Femur (tissue), 1 donor: ENCODE results near the gene RPL3.
A peak's percentile ranks its signal among the peaks of the same experiment; 100 is the strongest.

Experiments used
- DNase-seq: peaks from one replicate; pipeline ENCODE4 v3.0.0-alpha.2; 2017

Gene RPL3

GRCh38 chr22:39280250-39280649 lies 39.2 kb downstream of the RPL3 start:
- no peak for DNase-seq

GRCh38 chr22:39279170-39279850 lies 40.1 kb downstream of the RPL3 start:
- DNase-seq, result no peak

DNA sequence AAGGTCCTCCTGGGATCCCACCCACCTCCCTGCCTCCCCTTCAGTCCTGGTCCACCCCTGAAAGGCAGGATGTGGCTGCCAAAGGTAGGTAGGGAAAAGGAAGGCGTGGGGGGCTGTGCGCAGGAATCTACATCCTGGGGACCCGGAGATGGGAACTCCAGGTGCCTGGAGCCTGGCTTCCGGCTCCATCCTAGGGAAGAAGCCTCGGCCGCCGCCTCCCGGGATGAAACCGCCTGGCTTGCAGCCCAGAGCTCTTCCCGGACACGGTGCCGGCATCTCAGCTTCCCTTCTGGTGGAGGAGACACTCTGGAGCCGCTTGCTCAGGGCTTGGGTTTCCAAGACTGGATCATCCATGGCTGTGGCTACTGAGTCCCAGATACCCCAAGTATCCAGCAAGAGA lies 41.4 kb downstream of the RPL3 start:
- peak; percentile 66 for DNase-seq

DNA sequence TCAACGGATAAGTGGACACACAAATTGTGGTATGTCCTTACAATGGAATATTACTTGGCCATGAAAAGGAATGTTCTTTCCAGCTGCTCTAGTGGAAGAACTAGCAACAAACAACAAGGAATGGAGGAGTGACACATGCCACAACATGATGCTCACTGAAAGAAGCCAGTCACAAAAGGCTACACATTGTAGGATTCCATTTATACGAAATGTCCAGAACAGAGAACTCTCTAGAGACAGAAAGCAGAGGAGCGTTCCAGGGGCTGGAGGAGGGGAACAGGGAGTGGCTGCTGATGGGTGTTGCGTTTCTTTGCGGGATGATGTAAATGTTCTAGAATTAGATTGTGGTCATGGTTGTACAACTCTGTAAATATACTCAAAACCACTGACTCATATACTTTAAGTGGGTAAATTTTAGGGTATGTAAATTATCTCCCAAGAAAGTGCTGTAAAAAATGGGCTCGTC lies 42.2 kb downstream of the RPL3 start:
- DNase-seq, result no peak

GRCh38 chr22:39276440-39277141 lies 42.8 kb downstream of the RPL3 start:
- DNase-seq, result no peak

DNA sequence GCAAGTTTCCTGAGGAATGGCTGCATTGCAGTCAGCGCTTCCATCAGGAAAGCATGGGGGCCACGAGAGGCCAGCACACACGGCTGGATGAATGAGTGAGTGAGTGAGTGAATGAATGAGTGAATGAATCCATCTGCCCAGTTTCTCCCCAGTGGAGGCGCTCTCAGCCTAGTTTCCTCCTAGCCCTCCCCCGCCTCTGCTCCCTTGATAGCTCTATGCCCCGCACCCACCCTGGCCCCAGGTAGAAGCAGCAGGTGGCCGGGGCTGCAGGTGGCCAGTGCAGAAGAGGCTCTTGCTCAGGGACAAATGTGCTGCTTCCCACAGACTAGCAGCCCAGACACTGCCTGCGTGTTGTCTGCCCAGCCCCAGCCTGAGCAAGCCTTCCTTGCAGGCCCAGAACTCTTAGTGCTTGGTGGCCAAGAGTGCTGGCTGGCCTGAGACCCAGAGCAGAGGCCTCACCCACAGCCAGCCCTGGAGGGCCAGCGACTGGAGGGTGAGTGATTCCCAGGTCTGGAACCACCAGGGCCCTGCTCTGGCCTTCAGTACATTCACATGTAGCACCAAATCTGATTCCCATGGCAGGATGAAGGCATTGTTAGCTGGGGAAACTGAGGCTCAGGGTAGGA lies 43.5 kb downstream of the RPL3 start:
- DNase-seq, result no peak

GRCh38 chr22:39273950-39274887 lies 45.2 kb downstream of the RPL3 start:
- no peak for DNase-seq

- no peak for DNase-seq
These were observed 48.6 kb downstream of the RPL3 start for GRCh38 chr22:39270792-39271191.

GRCh38 chr22:39270280-39270679 lies 49.1 kb downstream of the RPL3 start:
- no peak for DNase-seq

- no peak for DNase-seq
These were observed 50.2 kb downstream of the RPL3 start for GRCh38 chr22:39269095-39269790.

GRCh38 chr22:39268645-39269044 lies 50.8 kb downstream of the RPL3 start:
- no peak for DNase-seq

GRCh38 chr22:39267974-39268373 lies 51.4 kb downstream of the RPL3 start:
- no peak for DNase-seq

- no peak for DNase-seq
These were observed 52.9 kb downstream of the RPL3 start for GRCh38 chr22:39266398-39267030.

DNA sequence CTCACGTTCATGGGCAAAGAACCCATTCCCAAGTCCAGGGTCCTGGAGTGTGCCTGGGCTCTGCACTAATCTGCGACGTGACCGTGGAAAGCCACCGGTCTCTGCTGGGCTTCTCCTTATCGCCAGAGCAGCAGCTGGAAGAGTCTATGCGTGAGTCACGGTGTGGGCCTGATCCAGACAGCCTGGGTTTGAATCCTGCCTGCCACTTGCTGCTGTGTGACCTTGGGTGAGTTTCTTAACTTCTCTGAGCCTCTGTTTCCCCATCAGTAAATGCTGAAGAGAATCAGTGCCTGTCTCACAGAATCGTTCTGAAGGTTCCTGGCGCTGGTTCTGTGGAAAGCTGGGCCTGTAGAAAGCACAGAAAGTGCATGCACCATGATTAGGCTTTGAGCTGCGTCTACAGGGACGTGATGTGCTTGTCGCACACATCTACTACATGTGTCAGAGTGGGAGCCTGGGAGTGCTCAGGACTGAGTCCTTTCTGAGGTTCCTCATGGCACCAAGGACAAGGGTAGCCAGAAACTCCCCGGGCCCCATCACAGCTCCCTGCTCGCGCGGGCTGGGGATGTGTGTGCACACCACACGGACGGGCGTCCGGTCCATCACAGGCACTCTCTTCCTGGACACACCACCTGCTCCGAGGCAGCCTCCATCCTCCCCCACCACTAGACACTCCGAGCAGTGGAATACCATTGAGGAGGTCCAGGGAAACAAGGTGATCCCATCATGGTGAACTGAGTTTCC lies 54.1 kb downstream of the RPL3 start:
- no peak for DNase-seq

GRCh38 chr22:39264349-39265038 lies 54.9 kb downstream of the RPL3 start:
- DNase-seq, result peak; percentile 45

DNA sequence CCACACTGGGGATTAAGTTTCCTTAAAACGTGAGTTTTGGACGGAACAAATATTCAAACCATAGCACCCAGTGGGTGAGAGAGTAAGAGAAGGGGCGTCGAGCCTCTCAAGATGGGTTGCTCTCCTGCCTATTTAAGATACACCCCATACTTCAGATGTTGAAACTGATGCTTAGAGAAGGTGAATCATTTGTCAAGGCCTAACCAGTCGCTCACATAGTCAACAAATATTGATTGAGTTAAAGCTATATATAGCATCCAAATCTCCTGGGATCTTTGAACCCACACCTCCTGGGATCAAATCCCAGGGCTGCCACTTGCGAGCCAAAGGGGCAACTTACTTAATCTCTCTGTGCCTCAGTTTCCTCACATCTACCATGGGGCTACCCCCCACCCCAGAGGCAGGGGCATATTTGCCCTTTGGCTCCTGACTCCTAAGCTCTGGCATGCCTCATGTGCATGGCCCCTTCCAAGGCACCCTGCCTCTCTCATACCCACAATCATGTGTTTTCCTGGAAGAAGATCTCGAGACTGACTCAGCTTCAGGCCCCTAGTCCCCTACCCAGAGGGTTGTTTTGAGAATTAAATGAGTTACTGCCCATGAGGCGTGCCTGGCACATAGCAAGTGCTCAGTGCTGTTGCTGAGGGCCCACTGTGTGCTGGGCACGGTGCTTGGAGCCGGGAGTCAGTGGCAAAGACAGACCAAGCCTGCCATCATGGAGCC lies 55.6 kb downstream of the RPL3 start:
- DNase-seq, result no peak
